Eye (tissue), 1 donor: ENCODE measurements around the gene MAMDC4.

Experiments used
- DNase-seq: peaks from one replicate; pipeline ENCODE4 v3.0.0-alpha.2; 2015

MAMDC4 gene

GRCh38 chr9:136896027-136896426 is 43.9 kb downstream of the MAMDC4 start:
- DNase-seq = no peak

DNA sequence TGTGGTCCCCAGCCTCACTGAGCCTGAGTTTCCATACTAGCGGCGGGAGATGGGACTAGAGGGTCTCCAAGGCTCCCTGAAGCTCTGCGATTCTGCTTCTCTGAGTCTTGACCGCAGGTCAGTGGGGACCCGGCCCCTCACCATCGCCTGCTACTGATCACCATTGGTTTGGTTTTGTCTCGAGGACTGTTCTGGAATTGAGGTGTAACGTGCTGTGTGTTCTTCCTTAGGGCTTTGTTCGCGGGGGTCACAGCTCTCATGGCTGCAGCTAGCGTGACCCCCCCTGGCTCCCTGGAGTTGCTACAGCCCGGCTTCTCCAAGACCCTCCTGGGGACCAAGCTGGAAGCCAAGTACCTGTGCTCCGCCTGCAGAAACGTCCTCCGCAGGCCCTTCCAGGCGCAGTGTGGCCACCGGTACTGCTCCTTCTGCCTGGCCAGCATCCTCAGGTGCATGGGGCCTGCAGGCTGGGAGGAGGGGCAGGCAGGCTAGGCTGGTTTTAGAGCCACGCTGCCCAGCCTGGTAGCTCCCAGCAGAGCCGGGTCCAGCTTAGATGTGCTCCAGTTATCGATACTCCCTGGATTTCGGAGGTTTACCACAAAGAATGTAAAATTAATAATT is 46.4 kb downstream of the MAMDC4 start:
- no peak for DNase-seq

GRCh38 chr9:136899196-136899595 is 47.0 kb downstream of the MAMDC4 start:
- DNase-seq = no peak

GRCh38 chr9:136900556-136900955 is 48.4 kb downstream of the MAMDC4 start:
- DNase-seq = no peak

DNA sequence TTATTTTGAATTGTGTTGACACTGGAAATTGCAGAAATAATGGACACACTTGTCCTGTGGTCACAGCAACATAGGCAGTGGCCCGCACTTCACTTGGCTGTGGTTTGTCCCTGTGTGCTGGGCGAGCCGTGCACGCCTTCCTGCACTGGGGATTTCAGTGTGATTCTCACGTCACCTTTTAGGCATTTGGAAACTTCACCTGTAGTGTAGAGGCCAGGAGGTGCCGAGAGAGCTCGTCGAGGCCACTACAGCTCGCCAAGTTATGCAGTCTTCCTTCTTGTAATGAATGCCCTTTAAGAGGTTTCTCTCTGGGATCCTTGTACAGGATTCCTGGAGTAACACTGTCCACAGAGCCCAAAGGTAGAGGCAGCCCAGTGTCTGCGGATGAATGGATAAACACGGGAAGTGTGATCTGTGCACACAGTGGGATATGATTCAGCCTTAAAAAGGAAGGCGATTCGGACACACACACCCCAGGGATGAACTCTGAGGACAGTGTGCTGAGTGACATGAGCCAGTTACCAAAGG is 48.9 kb downstream of the MAMDC4 start:
- DNase-seq = no peak

DNA sequence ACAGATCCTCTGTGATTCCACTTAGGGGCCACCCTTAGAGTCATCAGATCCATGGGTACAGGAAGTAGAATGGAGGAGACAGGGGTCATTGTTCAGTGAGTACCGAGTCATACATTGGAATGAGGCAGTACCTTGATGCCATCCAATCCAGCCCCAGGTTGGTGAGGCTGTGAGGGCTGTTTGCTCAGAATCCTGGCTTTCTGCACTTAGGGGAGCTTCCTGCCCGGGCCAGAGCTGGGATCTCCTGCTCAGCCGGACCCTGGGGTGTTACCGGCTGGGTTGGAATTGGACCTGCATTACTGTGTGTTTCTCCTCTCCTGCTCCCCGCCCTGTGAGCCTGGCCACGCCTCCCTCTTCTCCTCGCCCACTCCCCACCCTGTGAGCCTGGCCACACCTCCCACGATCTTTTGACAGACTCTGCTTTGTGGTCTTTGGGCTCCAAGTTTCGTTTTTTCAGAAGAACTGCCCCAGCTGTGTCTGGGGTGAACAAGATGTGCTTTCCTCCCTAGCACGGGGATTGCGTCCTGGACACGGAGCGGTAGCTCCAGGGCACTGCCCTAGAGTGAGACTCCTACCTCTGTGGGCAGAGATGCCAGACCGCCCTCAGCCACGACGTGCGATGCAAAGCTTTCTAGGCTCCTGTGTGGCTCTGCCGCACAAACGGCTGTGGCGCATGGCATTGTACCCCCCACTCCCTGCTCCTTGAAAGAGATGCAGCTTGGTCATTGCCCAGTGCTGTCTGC is 49.5 kb downstream of the MAMDC4 start:
- no peak for DNase-seq

DNA sequence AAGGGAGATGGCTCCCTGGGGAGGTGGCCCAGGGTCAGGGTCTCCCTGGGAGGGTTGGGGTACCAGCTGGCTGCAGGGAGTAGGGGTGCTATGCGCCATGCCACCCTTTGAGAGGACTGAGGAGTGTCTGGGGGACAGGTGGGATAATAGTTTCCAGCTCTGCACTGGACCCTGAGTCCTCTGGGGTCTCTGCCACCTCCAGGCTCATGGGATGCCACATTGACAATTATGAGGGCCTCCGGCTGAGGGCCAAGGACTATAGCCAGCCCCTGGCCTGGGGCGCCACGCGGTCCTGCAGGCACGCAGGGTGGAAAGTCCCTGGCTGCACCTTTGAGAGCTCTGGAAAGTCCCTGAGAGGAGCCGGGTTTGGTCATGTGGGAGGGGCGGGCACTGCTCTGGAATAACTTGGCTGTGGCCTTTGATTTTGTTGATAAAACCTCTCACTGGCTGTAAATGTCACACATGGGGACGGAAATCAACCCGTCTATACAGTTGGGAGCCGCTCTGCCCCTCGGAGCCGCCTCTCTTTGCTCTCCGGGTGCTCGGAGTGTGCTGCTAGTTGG is 50.2 kb downstream of the MAMDC4 start:
- DNase-seq = no peak

DNA sequence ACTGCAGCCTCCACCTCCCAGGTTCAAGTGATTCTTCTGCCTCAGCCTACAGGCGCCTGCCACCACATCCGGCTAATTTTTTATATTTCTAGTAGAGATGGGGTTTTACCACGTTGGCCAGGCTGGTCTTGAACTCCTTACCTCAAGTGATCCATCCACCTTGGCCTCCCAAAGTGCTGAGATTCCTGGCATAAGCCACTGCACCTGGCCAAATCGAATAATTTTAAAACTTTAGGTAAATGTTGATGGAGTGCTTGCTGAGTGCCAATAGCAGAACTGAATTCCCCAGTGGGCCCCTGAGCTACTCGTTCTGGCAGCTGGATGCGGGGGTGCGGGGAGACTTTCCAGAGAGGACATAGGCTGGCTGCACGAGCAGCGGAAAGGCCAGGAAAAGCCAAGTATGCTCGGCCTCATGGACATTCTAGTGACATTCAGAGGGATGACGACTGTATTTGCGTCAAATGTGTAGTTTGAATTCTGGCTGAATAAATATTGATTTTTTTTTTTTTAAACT is 51.0 kb downstream of the MAMDC4 start:
- peak; percentile 9 for DNase-seq

DNA sequence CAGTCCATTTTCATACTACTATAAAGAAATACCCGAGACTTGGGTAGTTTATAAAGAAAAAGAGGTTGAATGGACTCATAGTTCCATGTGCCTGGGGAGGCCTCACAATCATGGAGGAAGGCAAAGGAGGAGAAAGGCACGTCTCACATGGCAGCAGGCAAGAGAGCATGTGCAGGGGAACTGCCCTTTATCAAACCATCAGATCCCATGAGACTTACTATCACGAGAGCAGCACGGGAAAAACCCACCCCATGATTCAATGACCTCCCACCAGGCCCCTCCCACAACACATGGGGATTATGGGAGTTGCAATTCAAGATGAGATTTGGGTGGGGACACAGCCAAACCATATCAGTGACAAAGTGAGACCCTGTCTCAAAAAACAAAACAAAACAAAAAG is 54.1 kb downstream of the MAMDC4 start:
- DNase-seq = no peak

- DNase-seq = no peak
Observed at GRCh38 chr9:136907011-136907914, 55.1 kb downstream of the MAMDC4 start.
